ENCODE data around the gene RXRA.

DNA sequence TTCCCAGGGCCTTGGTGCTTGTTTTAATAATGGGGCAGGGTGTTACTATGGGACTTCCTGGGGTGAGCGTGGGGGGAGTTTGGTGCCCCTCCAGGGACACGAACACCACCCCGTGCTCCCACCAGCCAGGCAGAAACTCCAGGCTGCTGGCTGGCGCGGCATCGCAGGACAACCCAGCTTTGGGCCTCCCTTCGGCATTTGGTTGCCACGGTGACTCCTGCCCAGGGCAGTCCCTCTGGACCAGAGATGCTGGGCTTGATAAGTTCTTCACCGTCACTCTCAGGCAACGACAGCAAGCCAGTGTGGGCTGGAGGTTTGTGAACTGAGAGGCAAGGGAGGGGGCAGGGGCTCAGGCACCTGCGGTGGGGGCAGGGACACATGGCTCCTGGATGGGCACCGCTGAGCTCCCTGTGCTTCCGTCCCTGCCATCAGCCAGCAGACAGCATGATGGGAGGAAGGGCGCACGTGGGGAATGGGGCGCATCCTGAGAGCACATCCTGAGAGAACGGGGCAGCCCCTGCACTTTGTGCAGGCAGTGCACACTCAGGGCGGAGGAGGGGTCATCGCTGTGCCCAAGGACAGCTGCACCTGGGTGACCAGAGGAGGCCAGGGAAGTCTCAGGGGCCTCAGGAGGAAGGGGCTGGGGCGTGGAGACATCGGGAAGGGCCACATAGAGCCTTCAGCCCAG, 116.4 kb downstream of the RXRA start:
- TF ChIP-seq EZH2phosphoT487 (conservative IDR thresholded peaks at IDR 0.05; ENCODE audit: low read length): no peak
- TF ChIP-seq, protein P1, sequence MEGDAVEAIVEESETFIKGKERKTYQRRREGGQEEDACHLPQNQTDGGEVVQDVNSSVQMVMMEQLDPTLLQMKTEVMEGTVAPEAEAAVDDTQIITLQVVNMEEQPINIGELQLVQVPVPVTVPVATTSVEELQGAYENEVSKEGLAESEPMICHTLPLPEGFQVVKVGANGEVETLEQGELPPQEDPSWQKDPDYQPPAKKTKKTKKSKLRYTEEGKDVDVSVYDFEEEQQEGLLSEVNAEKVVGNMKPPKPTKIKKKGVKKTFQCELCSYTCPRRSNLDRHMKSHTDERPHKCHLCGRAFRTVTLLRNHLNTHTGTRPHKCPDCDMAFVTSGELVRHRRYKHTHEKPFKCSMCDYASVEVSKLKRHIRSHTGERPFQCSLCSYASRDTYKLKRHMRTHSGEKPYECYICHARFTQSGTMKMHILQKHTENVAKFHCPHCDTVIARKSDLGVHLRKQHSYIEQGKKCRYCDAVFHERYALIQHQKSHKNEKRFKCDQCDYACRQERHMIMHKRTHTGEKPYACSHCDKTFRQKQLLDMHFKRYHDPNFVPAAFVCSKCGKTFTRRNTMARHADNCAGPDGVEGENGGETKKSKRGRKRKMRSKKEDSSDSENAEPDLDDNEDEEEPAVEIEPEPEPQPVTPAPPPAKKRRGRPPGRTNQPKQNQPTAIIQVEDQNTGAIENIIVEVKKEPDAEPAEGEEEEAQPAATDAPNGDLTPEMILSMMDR (IDR thresholded peaks at IDR 0.05; ENCODE audit: insufficient read depth, low read length, poor library complexity, severe bottlenecking): no peak

Measured in SU-DHL-6 (cell line).